Measurements from ENCODE around the gene TMEM178A. TPM values are rescaled to one million over a fixed set of nuclear protein-coding genes. Genes with fewer than 3 reads are reported as not detected.

The TMEM178A gene
- polyA plus RNA-seq, 1 donor from 2014 or later = 31.8 TPM

- H4K20me1 ChIP-seq (ENCODE audit: insufficient read depth) = no peaks in the 10 kb centered on the region
- no peak overlapping the region for H2AFZ ChIP-seq (ENCODE audit: low read depth, low read length)
- H3K79me2 ChIP-seq (replicated peaks; ENCODE audit: insufficient read depth, low read length) = no peaks in the 10 kb centered on the region
- TF ChIP-seq TAF1 (IDR thresholded peaks at IDR 0.05; ENCODE audit: low read depth) = no peak
- TF ChIP-seq RAD21 (conservative IDR thresholded peaks at IDR 0.05) = no peak
- no peak for TF ChIP-seq EZH2 (IDR thresholded peaks at IDR 0.05; ENCODE audit: borderline replicate concordance, insufficient read depth, low read length, poor library complexity, severe bottlenecking)
- TF ChIP-seq REST (IDR thresholded peaks at IDR 0.05; ENCODE audit: borderline replicate concordance) = no peak
- TF ChIP-seq SMC3 (conservative IDR thresholded peaks at IDR 0.05; ENCODE audit: poor library complexity) = no peak
- TF ChIP-seq, protein P1, sequence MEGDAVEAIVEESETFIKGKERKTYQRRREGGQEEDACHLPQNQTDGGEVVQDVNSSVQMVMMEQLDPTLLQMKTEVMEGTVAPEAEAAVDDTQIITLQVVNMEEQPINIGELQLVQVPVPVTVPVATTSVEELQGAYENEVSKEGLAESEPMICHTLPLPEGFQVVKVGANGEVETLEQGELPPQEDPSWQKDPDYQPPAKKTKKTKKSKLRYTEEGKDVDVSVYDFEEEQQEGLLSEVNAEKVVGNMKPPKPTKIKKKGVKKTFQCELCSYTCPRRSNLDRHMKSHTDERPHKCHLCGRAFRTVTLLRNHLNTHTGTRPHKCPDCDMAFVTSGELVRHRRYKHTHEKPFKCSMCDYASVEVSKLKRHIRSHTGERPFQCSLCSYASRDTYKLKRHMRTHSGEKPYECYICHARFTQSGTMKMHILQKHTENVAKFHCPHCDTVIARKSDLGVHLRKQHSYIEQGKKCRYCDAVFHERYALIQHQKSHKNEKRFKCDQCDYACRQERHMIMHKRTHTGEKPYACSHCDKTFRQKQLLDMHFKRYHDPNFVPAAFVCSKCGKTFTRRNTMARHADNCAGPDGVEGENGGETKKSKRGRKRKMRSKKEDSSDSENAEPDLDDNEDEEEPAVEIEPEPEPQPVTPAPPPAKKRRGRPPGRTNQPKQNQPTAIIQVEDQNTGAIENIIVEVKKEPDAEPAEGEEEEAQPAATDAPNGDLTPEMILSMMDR (IDR thresholded peaks at IDR 0.05; ENCODE audit: poor library complexity, severe bottlenecking) = no peak
- TF ChIP-seq MXI1 (conservative IDR thresholded peaks at IDR 0.05; ENCODE audit: poor library complexity, severe bottlenecking) = no peak
- TF ChIP-seq EP300 (conservative IDR thresholded peaks at IDR 0.05; ENCODE audit: poor library complexity, severe bottlenecking) = no peak
- no peak for TF ChIP-seq POLR2AphosphoS5 (IDR thresholded peaks at IDR 0.05)
- no peaks in the 10 kb centered on the region for H3K9me3 ChIP-seq (ENCODE audit: low read length)
- no peaks in the 10 kb centered on the region for H3F3A ChIP-seq (ENCODE audit: insufficient read depth, low read length, poor library complexity, severe bottlenecking)
- H3K27me3 ChIP-seq (ENCODE audit: insufficient read depth, low read depth, low read length) = no peaks in the 10 kb centered on the region
- no peaks in the 10 kb centered on the region for H3K9me2 ChIP-seq (ENCODE audit: insufficient read depth, low read length)
- H3K4me3 ChIP-seq (ENCODE audit: low read length) = no peak overlapping the region
- H3K27ac ChIP-seq (ENCODE audit: low read length) = no peak overlapping the region
- no peak overlapping the region for H3K9ac ChIP-seq (ENCODE audit: low read length)
- no peaks in the 10 kb centered on the region for H3K36me3 ChIP-seq (ENCODE audit: insufficient read depth, low read length)
- no peak overlapping the region for H3K4me2 ChIP-seq (ENCODE audit: low read length)
Measured at GRCh38 chr2:39717067-39717466, 51.4 kb downstream of the TMEM178A start.

- Histone ChIP-seq H2AFZ (ENCODE audit: low read depth, low read length) (no peak overlapping the region), H3K27ac (ENCODE audit: low read length) (no peak overlapping the region), H3K36me3 (ENCODE audit: insufficient read depth, low read length) (no peaks in the 10 kb centered on the region), H3K4me3 (ENCODE audit: low read length) (no peak overlapping the region), H3F3A (ENCODE audit: insufficient read depth, low read length, poor library complexity, severe bottlenecking) (no peaks in the 10 kb centered on the region), H4K20me1 (ENCODE audit: insufficient read depth) (no peaks in the 10 kb centered on the region), H3K79me2 (replicated peaks; ENCODE audit: insufficient read depth, low read length) (no peaks in the 10 kb centered on the region), H3K4me2 (ENCODE audit: low read length) (no peak overlapping the region), H3K9me3 (ENCODE audit: low read length) (no peaks in the 10 kb centered on the region), H3K9ac (ENCODE audit: low read length) (no peak overlapping the region), H3K9me2 (ENCODE audit: insufficient read depth, low read length) (no peaks in the 10 kb centered on the region), H3K27me3 (ENCODE audit: insufficient read depth, low read depth, low read length) (no peaks in the 10 kb centered on the region)
- no peak for TF ChIP-seq SMC3 (conservative IDR thresholded peaks at IDR 0.05; ENCODE audit: poor library complexity)
- no peak for TF ChIP-seq POLR2AphosphoS5 (IDR thresholded peaks at IDR 0.05)
- TF ChIP-seq MXI1 (conservative IDR thresholded peaks at IDR 0.05; ENCODE audit: poor library complexity, severe bottlenecking) = no peak
- TF ChIP-seq EP300 (conservative IDR thresholded peaks at IDR 0.05; ENCODE audit: poor library complexity, severe bottlenecking) = no peak
- TF ChIP-seq, protein P1 (IDR thresholded peaks at IDR 0.05; ENCODE audit: poor library complexity, severe bottlenecking) = no peak
- no peak for TF ChIP-seq REST (IDR thresholded peaks at IDR 0.05; ENCODE audit: borderline replicate concordance)
- no peak for TF ChIP-seq EZH2 (IDR thresholded peaks at IDR 0.05; ENCODE audit: borderline replicate concordance, insufficient read depth, low read length, poor library complexity, severe bottlenecking)
- no peak for TF ChIP-seq TAF1 (IDR thresholded peaks at IDR 0.05; ENCODE audit: low read depth)
- TF ChIP-seq RAD21 (conservative IDR thresholded peaks at IDR 0.05) = no peak
Measured at GRCh38 chr2:39718483-39718882, 52.8 kb downstream of the TMEM178A start.
